ENCODE results near the gene RERE.

The RERE gene

GRCh38 chr1:8497210-8497819 is 320.1 kb downstream of the RERE start:
- DNase-seq, result no peak

- DNase-seq, result no peak
Measured at GRCh38 chr1:8496473-8496872, 321.0 kb downstream of the RERE start.

GRCh38 chr1:8495928-8496401 is 321.5 kb downstream of the RERE start:
- no peak for DNase-seq

DNA sequence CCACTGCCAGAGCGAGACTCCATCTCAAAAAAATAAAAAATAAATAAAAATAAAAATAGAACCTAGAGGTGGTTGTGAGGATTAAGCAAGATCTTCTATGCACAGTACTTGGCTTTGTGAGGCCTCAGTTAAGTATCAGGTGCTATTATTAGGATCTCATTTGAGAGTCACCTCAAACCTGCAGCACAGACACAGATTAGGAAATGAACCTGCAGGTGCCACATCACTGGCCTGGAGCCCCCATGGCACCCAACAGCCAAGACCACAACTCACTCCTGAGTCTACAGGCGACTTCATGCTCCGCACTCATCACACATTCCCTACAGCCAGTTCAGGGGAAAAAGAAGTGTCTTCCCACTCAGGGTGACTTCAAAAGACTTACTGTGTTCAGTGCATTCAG is 322.8 kb downstream of the RERE start:
- no peak for DNase-seq

DNA sequence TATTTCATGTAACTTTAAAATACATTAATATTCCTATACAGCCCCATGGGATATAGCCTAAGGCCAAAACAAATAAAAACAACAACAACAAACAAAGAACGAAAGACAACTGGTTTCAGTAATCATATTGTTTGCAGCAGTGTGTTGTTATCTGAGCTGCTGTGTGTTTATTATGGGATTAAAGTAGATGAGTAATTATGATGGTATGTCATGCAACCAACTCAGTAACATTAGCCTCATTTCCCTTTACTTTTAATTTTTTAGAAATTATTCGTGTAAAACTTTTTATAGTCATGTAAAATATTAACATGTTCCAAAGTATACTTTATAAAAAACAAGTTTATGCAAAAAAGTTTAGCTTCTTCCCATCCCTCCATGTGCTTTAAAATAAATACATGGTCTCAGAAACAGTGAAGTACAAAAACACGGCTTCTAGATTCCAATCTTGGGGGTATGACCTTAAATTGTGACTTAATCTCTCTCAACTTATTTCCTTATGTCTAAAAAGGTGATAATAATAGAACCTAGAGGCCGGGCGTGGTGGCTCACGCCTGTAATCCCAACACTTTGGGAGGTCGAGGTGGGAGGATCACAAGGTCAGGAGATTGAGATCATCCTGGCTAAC is 323.4 kb downstream of the RERE start:
- no peak for DNase-seq

DNA sequence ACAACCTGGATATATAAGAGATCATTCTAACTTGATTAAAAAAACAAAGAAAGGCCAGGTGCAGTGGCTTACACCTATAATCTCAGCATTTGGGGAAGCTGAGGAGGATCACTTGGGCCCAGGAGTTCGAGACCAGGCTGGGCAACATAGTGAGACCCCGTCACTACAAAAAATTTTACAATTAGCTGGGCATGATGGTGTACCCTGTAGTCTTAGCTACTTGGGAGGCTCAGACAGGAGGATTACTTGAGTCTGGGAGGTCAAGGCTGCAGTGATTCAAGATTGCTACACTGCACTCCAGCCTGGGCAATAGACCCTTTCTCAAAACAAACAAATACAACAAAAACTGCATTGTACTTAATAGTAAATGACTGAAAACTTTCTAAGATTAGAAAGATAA is 330.2 kb downstream of the RERE start:
- no peak for DNase-seq

DNA sequence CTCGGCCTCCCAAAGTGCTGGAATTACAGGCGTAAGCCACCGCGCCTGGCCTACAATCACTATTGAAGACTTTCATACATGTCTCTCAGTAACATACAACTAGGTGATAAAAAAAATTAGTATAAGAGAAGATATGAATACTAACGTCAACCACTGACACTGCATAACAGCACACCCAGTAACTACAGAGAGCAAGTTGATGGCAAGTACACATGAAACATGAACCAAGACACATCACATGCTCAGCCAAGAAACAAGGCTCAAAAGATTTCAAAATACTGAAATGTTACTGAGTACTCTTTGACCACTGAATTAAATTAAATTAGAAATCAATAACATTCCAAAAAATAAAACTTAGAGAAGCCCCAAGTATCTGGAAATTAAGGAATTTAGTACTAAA is 331.4 kb downstream of the RERE start:
- no peak for DNase-seq

DNA sequence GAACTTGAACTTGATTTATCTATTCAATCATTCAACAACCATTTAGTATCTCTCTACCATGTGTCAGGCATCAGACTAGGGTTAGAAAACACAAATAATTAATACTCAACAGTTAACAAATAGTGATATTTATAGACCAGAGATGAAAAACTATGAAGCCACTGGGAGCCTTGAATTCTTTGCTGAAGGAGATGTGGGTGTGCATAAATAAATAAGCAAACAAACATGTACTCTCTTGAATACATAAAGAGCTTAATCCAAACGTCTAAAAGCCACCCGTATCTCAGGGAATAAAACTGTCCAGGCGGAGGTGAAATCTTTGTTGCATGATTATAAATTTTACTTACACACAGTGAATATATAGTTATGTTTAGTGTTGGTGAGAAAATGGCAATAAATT is 333.9 kb downstream of the RERE start:
- no peak for DNase-seq

GRCh38 chr1:8482979-8483381 is 334.5 kb downstream of the RERE start:
- no peak for DNase-seq

GRCh38 chr1:8481650-8482380 is 335.6 kb downstream of the RERE start:
- no peak for DNase-seq

DNA sequence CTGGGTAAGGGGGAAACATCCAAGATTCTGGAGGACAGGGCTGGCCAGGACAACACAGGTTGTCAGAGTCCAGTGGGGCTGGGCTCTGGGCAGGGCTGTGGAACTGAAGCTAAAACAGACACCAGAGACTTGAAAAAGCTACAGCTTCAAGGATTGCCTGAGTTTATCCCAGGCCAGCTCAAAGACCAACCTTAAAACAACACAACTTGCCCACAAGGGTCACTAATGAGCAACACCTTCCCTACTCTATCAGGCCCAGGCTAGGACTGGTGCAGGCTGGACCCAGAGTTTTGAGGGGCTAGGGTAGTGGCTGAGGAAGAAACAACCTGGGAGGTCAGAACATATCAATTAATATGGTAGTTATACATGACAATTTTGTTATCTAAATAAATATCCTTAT is 338.9 kb downstream of the RERE start:
- no peak for DNase-seq

DNA sequence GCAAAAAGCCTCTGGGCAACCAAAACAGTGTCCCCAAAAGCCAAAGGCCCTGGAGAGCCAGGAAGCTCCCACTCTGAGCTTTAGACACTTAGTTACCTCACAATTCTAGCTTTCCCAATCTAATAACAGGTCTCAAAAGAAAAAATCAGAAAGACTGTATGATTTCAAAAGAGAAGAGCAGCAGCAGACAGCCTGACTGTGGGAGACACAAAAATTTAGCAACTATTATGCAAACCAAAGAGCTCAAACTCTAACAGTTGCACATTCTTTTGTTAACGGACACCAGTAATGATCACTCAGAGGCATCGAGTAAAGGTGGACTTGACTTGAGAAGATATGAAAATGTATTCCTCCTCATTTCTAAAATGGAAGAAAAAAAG is 339.5 kb downstream of the RERE start:
- DNase-seq, result no peak

GRCh38 chr1:8477166-8477982 is 340.1 kb downstream of the RERE start:
- no peak for DNase-seq

DNA sequence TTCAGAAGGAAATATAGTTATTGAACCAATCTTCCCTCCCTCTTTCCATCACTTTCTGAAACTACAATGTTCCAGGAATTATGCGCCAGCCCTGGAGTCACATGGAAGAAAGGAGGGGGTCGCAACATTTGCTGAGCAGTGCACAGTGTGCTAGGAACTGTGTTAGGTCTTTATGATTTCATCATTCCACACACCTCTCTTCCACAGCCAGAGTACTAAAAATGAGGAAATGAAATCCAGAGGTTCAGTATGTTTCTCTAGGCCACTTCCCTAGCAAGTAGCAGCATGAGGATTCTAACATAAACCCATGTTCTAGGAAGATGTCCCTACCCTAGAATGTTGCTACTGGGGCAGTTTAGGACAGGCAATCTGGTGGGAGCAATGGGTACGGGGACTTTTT is 341.4 kb downstream of the RERE start:
- no peak for DNase-seq

- no peak for DNase-seq
Measured at GRCh38 chr1:8474369-8474768, 343.1 kb downstream of the RERE start.

- no peak for DNase-seq
Measured at GRCh38 chr1:8473891-8474300, 343.5 kb downstream of the RERE start.

DNA sequence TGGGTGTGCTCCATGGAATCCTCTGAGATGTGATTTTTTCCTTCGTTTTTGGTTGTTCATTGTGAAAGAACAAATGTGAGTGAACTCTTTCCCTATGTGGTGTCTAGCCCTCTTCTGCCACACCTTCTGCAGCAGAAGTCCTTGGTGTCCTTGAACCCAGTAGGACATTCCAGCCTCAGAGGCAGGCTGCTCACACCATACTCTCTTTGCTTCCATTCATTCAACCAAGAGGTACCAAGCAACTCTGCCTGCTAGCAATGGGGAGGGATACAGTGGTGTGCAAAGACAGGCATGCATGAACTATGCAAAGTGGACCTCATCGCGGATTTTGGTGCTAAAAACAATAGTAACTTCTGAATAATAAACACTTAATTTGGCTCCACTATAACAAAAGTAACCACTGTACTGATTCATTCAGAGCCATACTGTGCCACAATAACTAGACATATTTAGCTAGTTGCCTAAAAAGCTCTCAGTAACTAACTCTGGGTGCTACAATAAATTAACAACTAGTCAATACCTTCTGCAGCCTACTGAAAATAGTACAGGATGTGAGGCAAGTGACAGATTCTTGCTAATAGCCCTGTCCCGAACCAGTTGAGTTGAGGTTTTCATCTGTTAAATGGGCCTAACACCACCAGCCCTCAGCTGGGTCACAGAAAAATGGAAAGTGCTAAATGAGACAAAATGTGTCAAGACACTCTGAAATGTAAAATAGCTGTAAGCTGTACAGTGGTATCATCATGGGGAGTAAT is 344.1 kb downstream of the RERE start:
- DNase-seq, result no peak

GRCh38 chr1:8472668-8473067 is 344.8 kb downstream of the RERE start:
- DNase-seq, result no peak

DNA sequence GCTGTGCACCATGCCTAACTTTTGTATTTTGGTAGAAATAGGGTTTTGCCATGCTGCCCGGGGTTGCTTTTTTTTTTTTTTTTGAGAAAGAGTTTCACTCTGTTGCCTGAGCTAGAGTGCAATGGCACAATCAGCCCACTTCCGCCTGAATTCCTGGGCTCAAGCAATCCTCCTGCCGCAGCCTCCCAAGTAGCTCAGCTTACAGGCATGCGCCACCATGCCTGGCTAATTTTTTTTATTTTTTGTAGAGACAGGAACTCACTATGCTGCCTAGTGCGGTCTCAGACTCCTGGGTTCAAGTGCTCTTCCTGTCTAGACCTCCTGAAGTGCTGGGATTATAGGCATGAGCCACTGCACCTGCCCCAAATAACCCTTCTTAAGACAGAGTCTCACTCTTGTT is 346.0 kb downstream of the RERE start:
- DNase-seq, result no peak

DNA sequence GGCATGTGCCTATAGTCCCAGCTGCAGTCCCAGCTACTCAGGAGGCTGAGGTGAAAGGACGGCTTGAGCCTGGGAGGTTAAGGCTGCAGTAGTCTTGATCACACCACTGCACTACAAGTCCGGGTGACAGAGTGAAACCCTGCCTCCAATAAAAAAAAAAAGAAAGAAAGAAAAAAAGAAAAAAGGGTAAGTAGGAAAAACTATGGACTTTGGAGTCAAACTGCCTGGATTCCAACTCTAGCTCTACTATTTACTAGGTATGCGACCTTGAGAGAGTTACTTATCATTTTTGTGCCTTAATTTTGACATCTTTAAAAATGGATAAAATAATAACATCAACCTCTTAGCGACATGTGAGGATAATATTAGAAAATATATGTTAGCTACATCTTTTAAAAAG is 348.7 kb downstream of the RERE start:
- no peak for DNase-seq

DNA sequence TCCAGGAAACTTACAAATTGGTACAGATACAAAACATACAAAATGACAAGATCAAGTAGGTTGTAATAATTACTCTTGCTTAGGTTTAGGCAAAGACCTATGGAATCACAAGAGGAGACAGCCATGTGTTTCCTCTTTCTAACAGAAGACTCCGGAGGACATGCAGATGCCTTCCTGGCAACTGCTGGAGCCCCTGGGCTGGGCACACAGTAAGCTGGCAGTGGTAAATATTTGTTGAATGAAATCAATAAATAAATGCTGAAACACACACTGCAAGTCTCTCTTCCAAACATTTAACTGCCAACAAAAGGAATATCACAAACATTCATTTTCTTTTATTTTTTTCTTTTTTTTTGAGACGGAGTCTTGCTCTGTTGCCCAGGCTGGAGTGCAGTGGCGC is 350.1 kb downstream of the RERE start:
- no peak for DNase-seq

DNA sequence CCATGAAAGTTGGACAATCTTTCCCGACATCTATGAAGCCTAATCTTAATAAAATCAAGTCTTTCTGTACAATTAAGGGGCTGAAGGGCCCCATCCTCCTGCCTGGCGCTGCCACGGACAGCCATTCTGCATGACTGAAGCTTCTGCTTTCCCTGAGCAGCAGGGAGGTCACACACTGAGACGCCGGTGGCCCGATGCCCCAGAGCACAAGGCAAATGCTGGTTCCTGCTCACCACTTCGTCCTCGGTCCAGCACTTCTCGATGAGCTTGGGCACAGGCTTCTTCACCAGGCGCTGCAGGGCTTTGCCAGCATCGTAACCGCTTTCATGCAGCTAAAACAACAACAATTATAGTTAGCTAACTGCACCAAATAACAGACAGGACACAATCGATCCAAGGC is 351.7 kb downstream of the RERE start:
- DNase-seq, result no peak

- DNase-seq, result no peak
Measured at GRCh38 chr1:8465013-8465412, 352.4 kb downstream of the RERE start.
